Spleen (tissue), 7 donors: ENCODE data around the gene RGS9BP.

Experiments
- CTCF ChIP-seq, 11 experiments: fragments of 200-600 bp in 7 of 11; fragments of 450-650 bp in 4 of 11; sonication (generic) in 4 of 11; IDR thresholded peaks in 8 of 11; conservative IDR thresholded peaks in 3 of 11; 1 replicate in 7 of 11; 2 replicates in 4 of 11; pipeline versions ENCODE4 v1.4.0 to v1.8.0; 2016 to 2021; ENCODE audit warnings: antibody characterized with exemption in 11 of 11, inconsistent platforms in 4 of 11, mild to moderate bottlenecking in 1 of 11
- POLR2AphosphoS5 ChIP-seq, 3 donors: sonication (generic); formaldehyde crosslinking; IDR thresholded peaks; one replicate each; pipeline ENCODE4 v1.5.1; 2017; ENCODE audit warnings: antibody characterized with exemption in 3 of 3
- donor health status: DM: no; HTN: no; CAD: no; lungs with moderate emphysema.
- donor health status: DM: no; HTN: no; CAD: no.
- donor health status: DM: no; HTN: no; CAD: no.

GRCh38 chr19:32642771-32643170 lies 32.9 kb upstream of the RGS9BP start:
- TF ChIP-seq CTCF (IDR thresholded peaks at IDR 0.05 in 8 of 11, conservative IDR thresholded peaks at IDR 0.05 in 3 of 11) (no peak), POLR2AphosphoS5 (IDR thresholded peaks at IDR 0.05) (peak in 2 of 3 donors; percentile 33 to 35)
